GM18517 (cell line): ENCODE data around the gene IL23A.
A peak's percentile ranks its signal among the peaks of the same experiment; 100 is the strongest.
"Not testable (repeated sequence)": the region's sequence is repeated elsewhere in the genome, so short reads cannot be mapped to it uniquely, and the experiment has no call there.

ENCODE experiments used
- ATAC-seq: cut with Tn5 transposase; IDR thresholded peaks from one replicate; pipeline ENCODE4 v1.9.1; 2021; ENCODE audit warnings: mild to moderate bottlenecking, moderate library complexity; ENCODE audit not compliant: unreplicated experiment

The IL23A gene

DNA sequence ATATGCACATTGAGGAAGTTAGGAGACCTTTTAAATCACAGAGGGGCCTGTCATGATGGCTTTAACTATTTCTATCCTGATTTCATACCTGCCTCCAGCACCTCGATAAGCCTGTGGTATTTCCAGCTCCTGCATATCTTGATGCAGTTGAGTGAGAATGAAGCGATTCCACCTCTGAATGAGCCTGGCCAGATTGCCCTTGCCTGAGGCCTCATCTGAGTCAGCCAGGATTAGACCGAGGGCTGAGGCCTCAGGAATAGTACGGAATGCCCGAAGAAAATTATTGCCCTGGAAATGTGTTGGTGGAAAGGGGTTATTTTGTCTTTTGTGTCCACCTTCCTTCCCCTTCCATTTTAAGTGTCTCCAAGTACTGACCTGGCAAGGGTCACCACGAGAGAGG is 14.5 kb upstream of the IL23A start:
- no peak for ATAC-seq

DNA sequence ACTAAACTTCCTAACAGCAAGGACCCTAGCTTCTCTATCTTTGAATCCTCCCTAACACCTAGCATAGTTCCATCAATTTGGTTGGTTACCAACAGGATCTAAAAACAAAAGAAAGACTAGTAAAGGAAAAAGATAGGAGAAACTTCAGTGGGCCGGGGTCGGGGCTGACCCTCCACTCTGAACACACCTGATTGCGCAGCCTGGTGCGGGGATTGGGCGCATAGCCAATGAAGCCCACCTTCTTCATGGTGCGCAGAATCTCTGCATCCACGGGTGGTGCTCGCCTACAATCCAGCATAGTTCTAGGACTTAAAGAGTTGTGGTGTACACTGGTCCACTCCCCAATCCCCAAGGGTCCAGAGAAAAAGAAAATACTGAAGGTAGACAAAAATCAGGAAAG is 12.6 kb upstream of the IL23A start:
- ATAC-seq = no peak

GRCh38 chr12:56326533-56326932 is 12.2 kb upstream of the IL23A start:
- ATAC-seq = no peak

DNA sequence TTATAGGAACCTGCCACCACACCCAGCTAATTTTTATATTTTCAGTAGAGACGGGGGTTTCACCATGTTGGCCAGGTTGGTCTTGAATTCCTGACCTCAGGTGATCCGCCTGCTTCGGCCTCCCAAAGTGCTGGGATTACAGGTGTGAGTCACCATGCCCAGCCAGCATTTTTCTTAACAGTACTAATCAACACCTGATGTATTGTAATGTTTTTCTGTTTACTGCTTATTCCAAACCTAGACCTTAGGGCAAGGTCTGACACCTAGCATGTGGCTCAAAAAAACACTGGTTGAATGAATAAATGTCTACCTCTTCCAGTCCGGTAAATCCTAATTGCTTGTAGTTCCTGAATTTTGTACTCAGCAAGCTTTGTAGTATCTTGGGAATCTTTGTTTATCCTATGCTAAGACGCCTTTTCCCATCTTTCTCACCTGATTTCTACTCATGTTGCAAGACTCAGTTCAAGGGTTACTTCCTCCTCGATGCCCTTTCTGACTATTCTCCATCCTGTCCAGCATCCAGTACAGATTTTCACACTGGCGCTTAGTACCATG is 7.7 kb upstream of the IL23A start:
- ATAC-seq = no peak

DNA sequence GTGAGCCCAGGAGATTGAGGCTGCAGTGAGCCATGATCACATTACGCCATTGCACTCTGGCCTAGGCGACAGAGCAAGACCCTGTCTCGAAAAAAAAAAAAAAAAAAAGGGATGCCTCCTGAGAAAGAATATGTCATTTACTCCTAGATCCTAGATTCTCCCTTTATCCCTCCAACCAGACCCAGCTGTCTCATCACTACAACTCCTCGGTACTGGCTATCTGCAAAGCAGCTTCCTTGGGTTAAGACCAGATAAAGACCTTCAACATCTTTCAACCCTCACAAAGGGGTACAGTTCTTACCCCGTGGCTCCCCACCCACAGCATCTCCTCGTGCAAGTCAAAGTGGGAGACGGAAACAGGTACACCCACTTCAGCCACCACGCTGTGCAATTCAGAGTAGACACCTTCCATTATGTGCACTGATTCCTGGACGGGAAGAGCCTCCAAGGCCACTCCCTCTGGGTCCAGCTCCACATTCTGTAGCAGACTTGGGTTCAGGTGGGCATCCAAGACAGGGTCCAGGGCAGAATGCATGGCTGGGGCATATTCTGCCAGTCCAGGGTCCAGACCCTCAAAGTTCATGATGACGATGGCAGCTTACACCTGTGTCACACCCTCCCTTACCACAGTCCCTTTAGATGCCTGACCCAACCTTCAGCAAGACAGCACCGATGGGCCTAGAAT is 6.0 kb upstream of the IL23A start:
- ATAC-seq = no peak

GRCh38 chr12:56333197-56333678 is 5.4 kb upstream of the IL23A start:
- peak; percentile 1 for ATAC-seq

DNA sequence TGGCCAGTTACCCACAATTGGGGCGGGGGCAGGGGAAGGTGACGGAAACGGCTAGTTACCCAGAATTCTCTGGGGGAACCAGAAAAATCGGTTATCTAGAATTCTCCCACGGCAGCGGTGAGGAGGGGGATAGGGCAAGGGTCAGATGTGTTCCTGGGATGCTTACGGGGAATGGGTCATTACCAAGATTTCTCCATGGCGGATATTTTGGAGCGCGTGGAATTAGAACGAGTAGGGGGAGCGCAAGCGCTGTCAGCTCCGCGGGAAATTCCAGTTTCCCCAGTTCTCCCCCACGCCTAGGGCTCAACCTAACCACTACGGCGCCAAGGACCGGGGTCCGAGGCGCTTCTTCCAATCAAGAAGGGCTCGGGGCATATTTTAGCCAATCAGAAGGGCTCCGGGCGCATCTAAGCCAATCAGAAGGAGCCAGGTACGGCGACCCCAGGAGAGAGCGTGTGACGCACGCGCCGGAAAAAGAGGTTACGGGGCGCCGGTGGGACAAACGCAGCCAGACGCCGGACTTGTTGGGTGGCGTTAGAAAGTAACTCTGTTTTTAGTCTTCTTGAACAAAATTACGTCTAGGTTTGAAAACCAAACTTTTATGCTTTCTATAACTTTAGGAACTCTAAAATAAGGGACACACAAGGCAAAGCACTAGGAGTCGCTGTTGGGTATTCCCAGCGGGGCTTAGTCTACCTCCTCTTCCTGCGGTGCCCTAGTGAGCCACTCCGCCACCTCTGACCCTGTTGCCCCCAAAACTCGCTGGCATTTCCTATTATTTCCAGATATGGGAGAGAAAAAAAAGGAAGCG is 4.8 kb upstream of the IL23A start, which contains the start of gene PAN2:
Gene PAN2, minus strand, starts transcription at position 322 of the 811 bp plus-strand sequence. CDS start 906 bp downstream, outside the sequence.
- ATAC-seq = peak; percentile 90

GRCh38 chr12:56334490-56334793 is 4.2 kb upstream of the IL23A start:
- no peak for ATAC-seq

DNA sequence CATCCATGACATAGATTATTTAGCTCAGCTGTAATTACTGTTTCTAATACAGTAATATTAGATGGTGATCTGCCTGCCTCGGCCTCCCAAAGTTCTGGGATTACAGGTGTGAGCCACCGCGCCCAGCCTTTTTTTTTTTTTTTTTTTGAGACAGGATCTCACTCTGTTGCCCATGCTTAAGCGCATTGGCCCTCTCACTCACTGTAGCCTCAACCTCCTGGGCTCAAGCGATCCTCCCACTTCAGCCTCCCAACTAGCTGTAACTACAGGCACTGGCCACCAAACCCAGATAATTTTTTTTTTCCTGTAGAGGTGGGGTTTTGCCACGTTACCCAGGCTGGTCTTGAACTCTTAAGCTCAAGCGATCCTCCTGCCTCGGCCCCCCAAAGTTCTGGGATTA is 3.2 kb upstream of the IL23A start:
- not testable (repeated sequence) for ATAC-seq

DNA sequence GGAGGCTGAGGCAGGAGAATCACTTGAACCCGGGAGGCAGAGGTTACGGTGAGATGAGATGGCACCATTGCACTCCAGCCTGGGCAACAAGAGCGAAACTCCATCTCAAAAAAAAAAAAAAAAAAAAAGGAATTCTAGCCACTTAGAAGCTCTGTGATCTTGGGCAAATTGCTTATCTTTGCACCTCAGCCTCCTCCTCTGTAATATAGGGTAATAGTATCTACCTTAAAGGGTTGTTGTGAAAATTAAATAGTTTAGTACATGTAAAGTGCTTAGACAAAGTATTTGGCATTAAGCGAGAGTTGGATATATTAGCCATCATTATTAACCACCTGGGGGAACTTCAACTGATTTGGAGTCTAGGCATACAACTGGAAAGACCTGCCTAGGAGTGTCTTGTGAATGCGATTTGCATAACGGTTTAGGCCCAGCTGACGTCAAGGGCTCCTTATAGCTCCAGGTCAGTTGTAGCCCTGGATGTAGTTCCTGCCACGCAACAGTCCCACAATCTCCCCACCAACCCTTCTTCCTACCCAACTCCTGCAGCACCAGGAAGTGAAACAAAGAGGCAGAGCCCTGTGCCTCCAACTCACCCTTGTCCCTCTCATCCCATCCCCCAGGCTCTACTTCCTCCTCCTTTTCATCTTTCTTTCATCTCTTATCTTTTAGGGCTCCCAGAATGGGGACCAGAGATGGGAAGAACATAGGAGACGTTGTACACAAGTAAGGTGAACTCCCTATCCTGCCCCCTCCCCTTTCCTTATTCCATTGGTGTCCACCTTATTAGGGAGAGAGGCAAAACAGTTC is 2.1 kb upstream of the IL23A start:
- ATAC-seq = no peak

- ATAC-seq = no peak
These were observed 882 bp upstream of the IL23A start for GRCh38 chr12:56337753-56338251.

DNA sequence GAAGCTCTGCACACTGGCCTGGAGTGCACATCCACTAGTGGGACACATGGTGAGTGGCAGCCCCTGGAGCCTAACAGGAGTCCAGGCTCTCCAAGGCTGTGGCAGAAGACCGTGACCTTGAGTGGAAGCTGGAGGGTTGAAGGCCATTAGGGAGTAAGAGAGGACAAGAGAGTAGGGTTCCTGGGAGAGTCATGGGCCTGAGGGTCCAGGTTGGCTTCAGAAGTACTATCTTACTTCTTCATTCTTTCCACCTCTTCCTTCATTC is 406 bp downstream of the IL23A start:
- no peak for ATAC-seq

- no peak for ATAC-seq
These were observed 2.9 kb downstream of the IL23A start for GRCh38 chr12:56341616-56342015.

GRCh38 chr12:56342290-56342689 is 3.6 kb downstream of the IL23A start:
- ATAC-seq = not testable (repeated sequence)

DNA sequence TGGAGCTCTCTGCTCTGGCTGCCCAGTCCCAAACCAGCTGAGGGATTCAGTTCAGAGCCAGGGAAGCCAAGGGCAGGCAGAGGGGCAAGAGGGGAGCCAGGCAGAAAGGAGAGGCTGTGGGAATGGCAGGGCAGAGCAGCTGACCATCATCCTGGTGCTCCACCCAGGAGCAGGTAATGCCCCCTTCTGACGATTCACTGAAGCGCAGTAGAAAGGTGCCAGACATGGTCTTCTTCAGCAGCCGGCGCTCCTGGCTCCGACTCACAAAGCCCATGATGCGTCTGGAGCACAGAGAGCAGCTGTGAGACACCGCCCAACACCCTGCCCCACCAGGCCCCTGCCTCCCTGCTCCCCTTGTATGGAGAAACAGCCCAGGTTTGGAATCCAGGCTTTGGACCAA is 8.0 kb downstream of the IL23A start:
- ATAC-seq = no peak

DNA sequence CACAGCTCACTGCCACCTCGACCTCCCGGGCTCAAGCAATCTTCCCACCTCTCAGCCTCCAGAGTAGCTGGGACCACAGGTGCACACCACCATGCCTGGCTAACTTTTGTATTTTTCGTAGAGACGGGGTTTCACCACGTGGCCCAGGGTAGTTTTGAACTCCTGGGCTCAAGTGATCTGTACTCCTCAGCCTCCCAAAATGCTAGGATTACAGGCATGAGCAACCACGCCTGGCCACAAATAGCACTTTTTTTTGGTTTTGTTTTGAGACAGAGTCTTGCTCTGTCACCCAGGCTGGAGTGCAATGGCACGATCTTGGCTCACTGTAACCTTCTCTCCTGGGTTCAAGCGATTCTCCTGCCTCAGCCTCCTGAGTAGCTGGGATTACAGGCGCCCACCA is 8.6 kb downstream of the IL23A start:
- not testable (repeated sequence) for ATAC-seq

GRCh38 chr12:56348776-56349175 is 10.1 kb downstream of the IL23A start:
- ATAC-seq = no peak

DNA sequence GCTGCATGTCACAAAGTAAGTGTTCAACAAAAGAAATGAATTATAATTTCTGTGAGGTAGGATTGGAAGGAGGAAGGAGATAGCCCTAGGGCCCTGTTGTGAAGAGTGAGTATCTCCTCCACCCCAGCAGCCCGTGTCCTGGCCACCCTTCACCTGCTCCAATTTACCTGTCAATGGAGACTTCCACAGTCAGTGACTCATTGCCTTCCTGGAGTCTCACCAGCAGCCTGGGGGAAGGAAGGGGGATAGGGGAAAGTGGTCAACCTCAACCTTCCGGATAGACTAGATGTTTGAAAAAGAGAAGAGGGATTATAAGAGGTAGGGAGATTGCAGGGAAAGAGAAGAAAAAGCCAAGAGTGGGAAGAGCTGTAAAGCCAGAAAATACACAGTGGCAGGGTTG is 12.0 kb downstream of the IL23A start:
- ATAC-seq = no peak

- ATAC-seq = no peak
These were observed 12.6 kb downstream of the IL23A start for GRCh38 chr12:56351325-56351724.

DNA sequence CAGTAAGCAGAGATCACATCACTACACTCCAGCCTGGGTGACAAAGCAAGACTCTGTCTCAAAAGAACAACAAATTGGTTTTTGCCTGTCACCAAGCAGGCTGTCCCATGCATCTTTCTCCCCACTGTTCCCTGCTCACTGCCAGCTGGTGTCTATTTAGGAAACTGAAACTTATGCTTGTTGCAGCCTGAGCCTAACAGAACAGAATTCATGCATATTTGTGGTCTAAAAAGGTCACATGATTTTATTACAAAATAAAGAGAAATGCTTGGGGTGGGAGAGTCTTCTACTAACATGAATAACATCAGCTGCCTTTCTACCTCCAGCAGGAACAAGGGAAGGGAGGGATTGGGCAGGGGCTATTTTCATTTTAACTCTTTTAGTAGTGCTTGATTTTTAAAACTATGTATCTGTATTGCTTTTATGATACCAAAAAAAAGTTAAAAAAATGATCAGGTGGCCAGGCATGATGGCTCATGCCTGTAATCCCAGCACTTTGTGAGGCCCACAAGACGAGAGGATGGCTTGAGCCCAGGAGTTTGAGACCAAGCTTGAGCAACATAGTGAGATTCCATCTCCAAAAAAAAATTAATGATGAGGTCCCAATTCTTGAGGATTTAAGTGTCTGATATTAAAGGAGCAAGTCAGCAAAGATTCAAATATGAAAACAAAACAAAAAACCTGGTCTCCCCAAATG is 20.3 kb downstream of the IL23A start:
- no peak for ATAC-seq
